NCI-H1694 (cell line): ENCODE data around the gene TRIM51.
"Not testable (repeated sequence)": the region's sequence is repeated elsewhere in the genome, so short reads cannot be mapped to it uniquely, and the experiment has no call there.

Experiments
- DNase-seq: peaks from one replicate; lab custom pipeline; 2025; lab: John Stamatoyannopoulos, UW

TRIM51 gene, protein sequence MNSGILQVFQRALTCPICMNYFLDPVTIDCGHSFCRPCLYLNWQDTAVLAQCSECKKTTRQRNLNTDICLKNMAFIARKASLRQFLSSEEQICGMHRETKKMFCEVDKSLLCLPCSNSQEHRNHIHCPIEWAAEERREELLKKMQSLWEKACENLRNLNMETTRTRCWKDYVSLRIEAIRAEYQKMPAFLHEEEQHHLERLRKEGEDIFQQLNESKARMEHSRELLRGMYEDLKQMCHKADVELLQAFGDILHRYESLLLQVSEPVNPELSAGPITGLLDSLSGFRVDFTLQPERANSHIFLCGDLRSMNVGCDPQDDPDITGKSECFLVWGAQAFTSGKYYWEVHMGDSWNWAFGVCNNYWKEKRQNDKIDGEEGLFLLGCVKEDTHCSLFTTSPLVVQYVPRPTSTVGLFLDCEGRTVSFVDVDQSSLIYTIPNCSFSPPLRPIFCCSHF

DNA sequence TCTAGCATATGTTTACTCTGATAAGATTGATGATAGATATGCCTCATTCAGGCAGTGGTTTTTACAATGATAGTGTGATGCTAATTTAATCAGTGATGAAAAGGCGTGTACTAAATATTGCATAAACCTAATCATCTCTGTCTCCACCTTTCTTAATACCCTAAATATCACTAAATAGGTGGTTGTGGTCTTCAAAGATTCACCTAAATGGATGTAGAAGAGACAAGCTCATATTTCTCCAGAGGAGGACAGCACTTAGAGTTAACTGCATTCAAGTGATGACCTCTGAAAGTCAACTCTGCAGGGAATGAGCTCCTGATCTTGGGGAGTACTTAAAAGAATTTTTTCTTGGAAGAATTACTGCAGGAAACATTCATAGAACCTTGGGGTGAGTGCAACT is at the start of gene TRIM51:
TRIM51 (plus strand) TSS at position 301 of the 400 bp plus-strand sequence. CDS start 2,132 bp downstream, outside the sequence.
- not testable (repeated sequence) for DNase-seq

DNA sequence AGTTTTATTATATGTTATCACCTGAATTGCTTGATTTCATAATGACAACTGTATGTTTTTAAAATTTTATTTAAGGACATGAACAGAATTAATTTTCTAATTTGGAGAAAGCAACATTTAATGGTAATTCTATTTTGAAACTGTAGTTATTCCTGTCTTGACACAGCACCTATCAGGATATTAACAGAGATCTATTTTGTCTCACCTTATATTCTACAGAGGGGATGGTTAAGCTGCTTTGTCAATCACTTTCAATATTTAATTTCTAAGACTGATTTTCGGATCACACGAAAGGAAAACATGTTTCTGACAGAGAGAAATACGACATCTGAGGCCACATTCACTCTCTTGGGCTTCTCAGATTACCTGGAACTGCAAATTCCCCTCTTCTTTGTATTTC is 44.6 kb upstream of the TRIM51 start, which contains the start of gene OR5D16:
OR5D16 (plus strand) TSS at position 301 of the 400 bp plus-strand sequence; CDS start at position 301, 0 bp downstream.
- DNase-seq, result no peak

DNA sequence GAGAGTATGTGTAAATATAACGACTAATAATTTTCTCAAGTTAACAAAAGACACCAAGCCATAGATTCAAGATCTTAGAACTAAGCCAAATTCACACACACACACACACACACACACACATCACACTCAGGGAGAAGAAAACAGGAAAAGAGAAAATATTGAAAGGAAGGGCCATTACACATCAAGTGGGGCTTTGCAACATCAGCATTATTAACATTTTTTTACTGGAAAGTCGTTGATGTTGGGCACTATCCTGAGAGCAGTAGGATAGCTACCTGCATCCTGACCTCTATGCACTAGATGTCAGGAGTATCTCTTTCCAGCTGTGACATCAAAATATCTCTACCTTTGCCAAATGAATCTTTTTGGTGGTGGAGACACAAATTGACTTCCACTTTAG is 35.6 kb upstream of the TRIM51 start:
- no peak for DNase-seq

DNA sequence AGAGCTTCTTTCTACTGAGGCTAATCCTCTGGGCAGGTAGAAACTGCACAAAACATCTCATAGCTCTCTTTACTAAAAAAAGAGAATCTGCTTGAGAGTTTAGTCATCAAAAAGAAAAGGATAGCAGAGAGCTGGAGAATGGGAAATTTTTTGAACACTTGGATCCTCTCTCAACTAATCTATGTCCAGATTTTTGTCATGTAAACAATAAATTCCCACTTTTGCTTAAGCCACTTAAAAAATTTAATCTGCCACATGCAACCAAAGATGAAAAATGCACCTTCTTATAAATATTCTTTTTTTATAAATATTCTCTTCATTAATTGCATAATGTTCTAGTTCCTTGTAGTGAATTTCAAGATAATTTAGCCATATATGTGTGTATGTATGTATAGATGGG is 34.1 kb upstream of the TRIM51 start:
- no peak for DNase-seq

DNA sequence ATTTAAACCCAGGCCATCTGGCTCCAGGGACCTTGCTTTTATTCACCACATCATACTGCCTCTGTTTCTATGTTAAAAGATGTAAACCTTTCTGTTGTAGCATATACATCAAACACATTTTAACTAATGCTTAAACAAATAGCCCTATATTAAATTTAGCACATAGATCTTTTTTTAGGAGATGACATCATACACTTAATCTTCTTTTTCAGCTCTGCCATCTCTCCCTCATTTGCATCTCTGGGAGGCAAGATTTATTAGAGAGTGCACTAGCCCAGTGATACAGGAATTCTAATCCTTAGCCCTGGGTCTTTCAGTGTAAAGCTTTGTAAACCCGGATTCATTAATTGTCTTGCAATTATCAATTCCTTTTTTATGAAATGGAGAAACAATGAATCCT is 31.0 kb upstream of the TRIM51 start:
- DNase-seq, result no peak

DNA sequence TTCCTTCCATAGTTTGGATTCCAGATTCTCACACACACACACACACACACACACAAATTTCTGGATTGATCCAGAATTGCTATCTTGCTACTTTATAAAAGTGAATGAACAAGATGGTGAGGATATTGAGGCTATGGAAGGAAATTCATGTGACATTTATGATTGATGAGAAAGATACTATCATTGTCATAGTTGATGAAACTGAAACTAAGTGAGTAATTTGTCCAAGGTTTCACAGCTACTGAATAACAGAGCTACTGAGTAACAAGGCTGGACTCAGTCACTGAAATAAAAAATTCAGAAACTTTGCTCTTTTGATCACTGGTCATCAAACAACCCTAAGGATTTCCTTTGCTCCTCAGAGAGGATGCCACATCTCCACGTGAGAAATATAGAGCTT is 28.4 kb upstream of the TRIM51 start:
- DNase-seq, result no peak

DNA sequence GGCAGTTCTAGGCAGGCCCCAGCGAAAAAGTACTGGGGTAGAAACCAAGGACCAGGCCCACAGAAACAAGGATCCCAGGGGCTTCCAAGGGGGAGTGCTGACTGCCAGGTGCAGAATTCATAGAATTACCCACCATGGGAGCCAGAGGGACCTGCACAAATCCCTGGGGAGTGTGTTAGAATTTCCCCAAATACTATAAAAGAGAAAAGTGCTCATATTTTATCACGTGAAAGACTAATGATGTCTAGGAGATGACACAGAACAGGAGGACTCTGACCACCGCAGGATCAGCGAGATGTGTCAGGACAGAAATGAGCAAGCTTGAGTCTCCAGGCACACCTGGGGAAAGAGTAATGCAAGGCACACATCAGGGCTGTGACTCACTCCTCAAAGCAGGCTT is 15.7 kb upstream of the TRIM51 start:
- not testable (repeated sequence) for DNase-seq

DNA sequence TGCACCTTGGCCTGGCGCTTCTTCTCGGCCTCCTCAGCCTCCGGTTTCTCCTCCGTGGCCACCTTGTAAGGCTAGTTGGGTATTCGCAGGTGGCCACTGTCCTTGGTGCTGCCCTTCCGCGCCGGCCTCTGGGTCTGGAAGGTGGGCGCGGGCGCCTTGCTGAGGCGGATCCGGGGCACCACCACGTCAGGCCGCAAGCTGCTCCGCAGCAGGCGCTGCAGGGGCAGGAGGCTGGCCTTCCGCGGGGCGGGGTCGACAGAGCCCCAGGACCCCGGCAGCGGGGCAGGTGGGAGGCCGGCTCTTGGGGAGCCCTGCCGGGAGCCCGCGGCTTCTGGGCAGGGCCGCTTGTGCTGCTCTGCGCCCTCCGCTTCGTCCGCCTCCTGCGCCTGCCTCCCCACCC is 10.4 kb upstream of the TRIM51 start:
- DNase-seq, result not testable (repeated sequence)

DNA sequence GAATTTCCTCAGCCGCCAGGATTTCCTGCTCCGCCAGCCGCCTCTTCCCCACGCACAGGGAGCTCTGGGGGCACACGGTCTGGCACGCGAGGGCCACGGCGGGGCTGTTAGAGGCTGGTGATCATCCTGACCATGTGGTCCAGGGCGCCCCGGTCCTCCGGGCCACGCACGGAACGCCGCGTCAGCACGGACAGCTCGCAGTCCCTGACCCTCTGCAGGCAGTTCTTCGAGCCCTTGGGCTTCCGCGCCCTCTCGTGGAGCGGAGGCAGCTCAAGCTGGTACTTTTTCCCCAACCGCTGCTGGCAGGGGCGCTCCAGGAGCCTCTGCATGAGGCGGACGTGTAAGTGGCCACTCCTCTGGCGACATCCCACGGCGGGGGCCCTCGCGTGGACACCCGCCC is 10.0 kb upstream of the TRIM51 start:
- DNase-seq, result not testable (repeated sequence)

DNA sequence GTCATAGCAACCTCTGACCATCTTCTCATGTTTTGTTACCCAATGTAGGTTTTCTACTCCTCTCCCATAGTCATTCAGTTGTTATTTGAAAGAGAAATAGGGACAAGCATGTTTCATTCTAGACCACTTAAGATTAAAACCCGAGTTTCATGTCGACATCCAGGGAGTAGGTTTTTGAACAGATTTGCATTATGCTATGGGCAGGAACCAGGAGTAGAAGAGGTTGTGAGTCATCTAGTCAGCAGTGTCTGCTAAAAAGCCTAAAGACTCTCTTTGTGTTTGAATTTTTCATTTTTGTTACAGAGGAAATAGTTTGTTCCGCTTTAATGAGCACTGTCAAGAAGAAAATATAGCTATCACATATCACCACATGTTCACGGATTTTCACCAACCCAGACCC is 1.9 kb downstream of the TRIM51 start:
- DNase-seq, result not testable (repeated sequence)

DNA sequence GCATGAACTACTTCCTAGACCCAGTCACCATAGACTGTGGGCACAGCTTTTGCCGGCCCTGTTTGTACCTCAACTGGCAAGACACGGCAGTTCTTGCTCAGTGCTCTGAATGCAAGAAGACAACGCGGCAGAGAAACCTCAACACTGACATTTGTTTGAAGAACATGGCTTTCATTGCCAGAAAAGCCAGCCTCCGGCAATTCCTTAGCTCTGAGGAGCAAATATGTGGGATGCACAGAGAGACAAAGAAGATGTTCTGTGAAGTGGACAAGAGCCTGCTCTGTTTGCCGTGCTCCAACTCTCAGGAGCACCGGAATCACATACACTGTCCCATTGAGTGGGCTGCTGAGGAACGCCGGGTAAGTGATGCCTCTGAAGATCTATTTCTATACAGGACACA is 2.4 kb downstream of the TRIM51 start:
- DNase-seq, result not testable (repeated sequence)

DNA sequence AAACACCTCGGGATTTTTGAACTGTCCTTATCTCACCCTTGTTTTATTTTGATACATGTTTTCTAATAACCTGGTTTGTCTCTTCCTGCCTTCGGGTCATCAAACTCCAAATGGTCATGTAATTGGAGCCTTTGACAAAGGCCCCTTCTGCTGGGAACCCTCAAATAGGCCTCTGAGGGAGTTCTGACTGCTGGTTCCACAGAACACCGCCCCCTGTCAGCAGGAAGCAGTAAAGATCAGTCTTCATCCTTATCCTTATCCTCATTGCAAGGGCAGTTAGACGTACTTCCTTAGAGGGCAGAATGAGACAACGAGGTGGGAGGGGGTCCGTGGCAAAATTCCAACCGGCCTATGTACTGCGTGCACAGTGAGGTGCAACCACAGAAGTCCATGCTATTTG is 12.1 kb downstream of the TRIM51 start:
- DNase-seq, result no peak

DNA sequence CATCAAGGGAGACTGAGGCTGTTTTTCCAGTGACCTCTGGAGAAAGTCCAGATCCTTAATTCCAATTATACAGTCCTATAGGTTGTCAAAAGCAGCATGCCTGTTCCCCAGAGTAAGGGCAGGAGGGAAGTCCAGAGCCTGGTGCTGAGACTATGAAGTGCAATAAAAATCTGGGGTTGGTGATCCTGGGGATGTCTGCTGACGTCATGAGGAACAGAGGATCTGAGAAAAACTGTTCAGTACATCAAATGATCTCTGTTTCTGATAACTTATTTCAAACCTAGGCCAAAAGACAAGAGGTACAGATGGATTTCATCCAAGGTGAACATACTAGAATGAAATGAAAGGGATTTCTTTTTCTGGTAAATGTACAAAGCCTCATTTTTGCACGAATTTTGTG is 19.2 kb downstream of the TRIM51 start:
- DNase-seq, result no peak

DNA sequence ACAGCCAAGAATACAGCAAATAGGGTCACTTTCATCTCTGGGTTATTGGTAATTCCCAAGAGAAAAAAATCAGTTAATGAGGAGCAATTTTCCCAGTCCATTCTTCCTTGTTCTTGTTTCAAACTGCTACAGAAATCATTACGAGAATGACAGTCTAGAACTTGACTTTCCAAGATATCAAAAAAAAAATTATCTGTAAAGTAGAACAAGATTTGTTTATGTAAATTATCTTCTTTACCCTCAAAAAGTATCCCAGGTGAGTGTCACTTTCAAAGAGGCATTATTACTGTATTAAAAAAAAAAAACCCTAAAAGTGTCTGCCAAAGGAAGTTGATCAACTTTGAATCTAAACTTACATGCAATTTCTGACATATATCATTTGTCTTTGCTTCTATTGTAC is 31.4 kb downstream of the TRIM51 start, which contains the start of gene OR5W2:
OR5W2 (minus strand) TSS at position 101 of the 400 bp plus-strand sequence; CDS start at position 101, 0 bp downstream.
- DNase-seq, result no peak

DNA sequence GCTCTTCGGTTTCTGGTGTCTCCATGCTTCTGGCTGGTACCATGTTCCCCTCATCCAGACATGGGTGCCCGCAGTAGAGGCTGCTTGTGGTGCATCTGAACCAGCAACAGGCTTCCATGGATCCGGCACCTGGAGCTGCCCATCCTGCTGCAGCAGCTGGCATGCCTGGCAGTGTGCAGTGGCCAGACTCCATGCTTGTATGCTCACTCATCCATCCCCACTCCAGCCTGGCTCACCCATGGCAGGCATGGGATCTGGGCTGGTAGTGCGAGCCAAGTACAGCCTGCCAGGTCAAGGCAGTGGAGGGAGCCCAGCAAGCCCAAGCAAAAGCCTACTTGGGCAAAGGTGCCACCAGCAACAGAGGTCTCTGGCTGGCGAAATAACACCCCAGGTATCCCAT is 37.4 kb downstream of the TRIM51 start:
- no peak for DNase-seq

DNA sequence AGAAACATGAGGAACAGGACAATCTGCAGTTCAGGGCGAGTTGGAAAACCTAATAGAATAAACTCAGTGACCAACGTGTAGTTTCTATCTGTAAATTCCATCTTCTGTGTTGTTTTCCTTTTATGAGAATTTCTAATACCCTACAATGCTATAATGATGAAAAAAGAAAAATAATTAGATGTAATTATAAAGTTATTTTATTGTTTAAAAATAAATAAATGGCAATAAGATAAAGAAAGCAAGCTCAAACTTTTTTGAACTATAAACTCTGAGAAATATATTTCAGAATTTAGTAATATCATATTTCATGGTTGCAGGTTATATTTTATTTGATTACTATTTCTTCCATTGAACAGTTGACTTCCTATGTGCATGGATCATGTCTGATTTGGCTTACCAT is 53.2 kb downstream of the TRIM51 start, which contains the start of gene OR5I1:
OR5I1 (minus strand) TSS at position 101 of the 400 bp plus-strand sequence; CDS start at position 101, 0 bp downstream.
- no peak for DNase-seq
